Skin of body (tissue), 2 donors: ENCODE results near the gene ADARB1. TPM values are rescaled to one million over a fixed set of nuclear protein-coding genes. Genes with fewer than 3 reads are reported as not detected.
A peak's percentile ranks its signal among the peaks of the same experiment; 100 is the strongest.

Experiments
- DNase-seq: peaks from one replicate; lab custom pipeline; 2025; lab: John Stamatoyannopoulos, UW
- total RNA-seq: library from RNA; depleted of rRNA; stranded (reverse); fragments of >200 nt; gene quantifications from one replicate; pipeline ENCODE4 v1.2.3, GENCODE V29; 2014

Gene ADARB1
- total RNA-seq, 1 donor from 2014 or later, result 28.3 TPM

- DNase-seq, result no peak
Measured at GRCh38 chr21:45223236-45224185, 149.1 kb downstream of the ADARB1 start.

GRCh38 chr21:45224189-45224938 is 150.0 kb downstream of the ADARB1 start:
- no peak for DNase-seq

GRCh38 chr21:45225041-45225740 is 150.8 kb downstream of the ADARB1 start:
- DNase-seq, result no peak

DNA sequence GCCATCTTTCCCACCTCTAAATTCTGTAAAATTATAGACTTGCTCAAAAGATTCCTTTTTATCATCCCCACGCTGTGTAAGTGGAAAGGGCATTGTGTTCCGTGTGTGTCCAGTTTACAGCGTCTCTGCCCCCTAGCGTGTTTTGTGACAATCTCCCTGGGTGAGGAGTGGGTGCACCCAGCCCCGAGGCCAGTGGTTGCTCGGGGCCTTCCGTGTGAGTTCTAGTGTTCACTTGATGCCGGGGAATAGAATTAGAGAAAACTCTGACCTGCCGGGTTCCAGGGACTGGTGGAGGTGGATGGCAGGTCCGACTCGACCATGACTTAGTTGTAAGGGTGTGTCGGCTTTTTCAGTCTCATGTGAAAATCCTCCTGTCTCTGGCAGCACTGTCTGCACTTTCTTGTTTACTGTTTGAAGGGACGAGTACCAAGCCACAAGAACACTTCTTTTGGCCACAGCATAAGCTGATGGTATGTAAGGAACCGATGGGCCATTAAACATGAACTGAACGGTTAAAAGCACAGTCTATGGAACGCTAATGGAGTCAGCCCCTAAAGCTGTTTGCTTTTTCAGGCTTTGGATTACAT is 151.5 kb downstream of the ADARB1 start:
- no peak for DNase-seq

- no peak for DNase-seq
Measured at GRCh38 chr21:45226540-45227326, 152.4 kb downstream of the ADARB1 start.

GRCh38 chr21:45227735-45228134 is 153.4 kb downstream of the ADARB1 start:
- no peak for DNase-seq

DNA sequence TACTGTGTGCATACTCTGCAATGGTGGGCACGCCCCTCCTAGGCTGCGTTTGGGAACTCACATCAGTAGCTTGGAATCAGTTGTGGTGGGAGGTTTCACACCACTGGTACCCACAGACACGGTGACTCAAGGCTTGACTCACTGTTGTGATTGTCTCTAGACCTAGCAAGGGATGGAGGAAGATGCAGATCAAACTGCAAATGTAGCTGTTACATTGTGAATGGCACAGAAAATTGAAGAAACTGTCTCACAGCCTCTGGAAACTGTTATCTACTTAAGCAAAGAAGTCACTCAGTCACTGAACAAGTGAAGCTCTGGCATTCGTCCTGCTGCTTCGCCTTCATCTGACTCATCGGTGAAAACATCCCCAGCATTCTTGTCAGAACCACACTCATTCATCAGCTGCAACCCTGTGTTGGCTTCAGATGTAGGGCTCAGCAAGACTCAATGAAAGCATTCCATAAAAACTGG is 153.8 kb downstream of the ADARB1 start:
- DNase-seq, result peak; percentile 61

DNA sequence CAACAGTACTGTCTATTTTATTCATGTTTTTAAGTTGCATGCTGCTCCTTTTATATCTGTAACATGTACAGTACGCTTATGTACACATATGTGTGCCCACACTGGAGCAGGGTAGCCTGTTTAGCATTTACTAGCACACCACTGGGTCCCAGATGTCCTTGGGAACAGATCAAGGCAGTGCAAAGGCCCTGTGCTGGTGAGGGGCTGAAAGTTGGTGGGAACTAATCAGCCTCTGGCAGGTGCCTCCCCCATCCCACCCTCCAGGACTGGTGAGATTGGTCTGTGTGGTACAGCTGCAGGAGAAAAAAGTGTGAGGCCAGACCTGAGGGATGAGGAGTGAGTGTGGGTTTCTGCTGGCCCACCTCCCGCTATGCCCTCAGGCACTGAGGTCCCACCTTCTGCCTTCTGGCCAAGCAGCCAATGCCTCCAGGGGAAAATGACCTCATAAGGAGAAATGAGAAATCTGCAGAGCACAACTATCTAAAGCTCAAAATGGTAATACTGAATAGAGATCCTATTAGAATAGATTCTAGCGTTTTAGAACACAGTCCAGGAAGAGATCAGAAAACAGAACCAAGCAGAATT is 154.4 kb downstream of the ADARB1 start:
- no peak for DNase-seq

- DNase-seq, result no peak
Measured at GRCh38 chr21:45231705-45232104, 157.3 kb downstream of the ADARB1 start.

DNA sequence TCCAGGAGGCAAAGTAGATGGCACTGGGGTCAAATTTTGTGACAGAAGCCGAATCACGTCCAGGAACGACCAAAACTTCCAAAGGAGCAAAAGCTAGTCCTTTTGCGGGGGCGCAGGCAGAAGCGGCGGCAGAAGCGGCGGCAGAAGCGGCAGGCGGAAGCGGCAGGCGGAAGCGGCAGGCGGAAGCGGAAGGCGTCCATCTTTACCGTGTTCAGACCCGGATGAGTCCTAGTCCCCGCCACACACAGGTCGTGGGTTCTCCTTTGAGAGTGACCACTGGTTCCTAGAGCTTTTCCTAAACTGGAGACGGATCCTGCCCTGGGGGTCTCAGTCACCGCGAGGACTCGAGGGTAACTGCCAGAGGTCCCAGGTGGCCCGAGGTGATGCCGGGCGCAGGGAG is 159.7 kb downstream of the ADARB1 start:
- DNase-seq, result no peak

DNA sequence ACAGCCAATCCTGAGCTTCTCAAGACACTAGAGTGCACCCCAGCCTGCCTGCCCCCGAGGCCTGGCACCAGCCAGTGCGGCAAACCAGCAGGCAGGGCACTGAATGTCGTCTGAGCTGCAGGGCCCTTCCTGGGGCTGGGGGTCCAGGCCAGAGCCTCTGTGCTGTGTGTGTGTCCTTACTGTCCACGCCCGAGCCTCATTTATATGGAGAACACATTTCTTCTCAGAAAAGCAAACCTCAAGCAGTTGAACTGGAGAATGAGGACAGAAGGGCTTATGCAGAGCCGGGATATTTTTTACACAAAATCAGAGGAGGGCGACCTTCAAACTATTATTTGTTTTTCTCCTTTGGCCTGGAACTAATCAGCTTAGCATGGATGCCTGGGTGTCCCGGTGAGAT is 160.6 kb downstream of the ADARB1 start:
- DNase-seq, result no peak

GRCh38 chr21:45235488-45235887 is 161.1 kb downstream of the ADARB1 start:
- no peak for DNase-seq

GRCh38 chr21:45236481-45236880 is 162.1 kb downstream of the ADARB1 start:
- DNase-seq, result no peak

DNA sequence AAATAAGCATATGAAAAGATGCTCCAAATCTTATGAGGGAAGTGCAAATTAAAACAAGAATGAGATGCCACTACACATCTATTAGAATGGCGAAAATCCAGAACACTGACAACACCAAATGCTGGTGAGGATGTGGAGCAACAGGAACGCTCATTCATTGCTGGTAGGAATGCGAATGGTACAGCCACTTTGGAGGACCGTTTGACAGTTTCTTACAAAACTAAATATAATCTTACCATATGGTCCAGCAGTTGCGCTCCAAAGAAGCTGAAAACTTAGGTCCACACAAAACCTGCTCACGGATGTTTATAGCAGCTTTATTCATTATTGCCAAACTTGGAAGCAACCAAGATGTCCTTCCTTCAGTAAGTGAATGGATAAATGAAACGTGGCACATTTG is 163.0 kb downstream of the ADARB1 start:
- no peak for DNase-seq

DNA sequence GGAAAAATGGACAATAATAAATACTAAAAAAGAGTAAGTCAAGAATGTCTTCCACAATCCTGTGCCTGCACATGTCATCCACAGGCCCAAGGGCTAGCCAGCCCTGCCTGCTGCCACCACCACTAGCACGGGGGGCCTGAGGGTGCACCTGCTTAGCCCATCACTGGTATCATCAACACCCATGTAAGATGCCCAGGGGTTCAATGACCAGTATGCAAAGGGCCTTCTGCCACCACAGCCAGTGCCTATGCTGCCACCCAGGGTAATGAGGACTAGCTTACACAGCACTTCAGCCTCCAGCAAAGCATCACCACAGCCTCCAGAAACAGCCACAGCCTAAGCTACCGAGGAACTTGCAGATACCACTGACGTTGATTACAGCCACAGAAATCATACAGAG is 167.0 kb downstream of the ADARB1 start:
- DNase-seq, result no peak

DNA sequence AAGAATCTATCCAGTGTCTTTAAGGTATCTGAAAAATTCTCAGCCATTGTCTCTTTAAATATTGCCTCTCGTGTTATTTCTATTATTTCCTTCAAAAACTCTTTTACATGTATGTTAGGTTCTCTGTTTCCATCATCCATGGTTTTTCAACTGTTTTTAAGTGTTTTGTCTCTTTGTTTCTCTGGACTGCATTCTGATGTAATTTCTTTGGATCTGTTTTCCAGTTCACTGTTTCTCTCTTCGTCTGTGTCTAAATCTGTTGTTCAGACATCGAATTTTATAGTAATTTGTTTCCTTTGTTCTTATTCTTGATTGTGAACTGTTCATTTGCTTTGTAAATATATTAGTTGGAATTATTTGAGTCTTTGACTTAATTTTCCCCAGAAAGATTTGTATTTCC is 169.2 kb downstream of the ADARB1 start:
- DNase-seq, result no peak

GRCh38 chr21:45244799-45245340 is 170.5 kb downstream of the ADARB1 start:
- no peak for DNase-seq

- no peak for DNase-seq
Measured at GRCh38 chr21:45246386-45247320, 172.3 kb downstream of the ADARB1 start.
